Measurements from ENCODE around the gene ZNF438. TPM values are rescaled to one million over a fixed set of nuclear protein-coding genes. Genes with fewer than 3 reads are reported as not detected.

ZNF438 gene
- total and polyA plus RNA-seq, 4 donors = 7.8 to 19.2 (median 10.2) TPM

DNA sequence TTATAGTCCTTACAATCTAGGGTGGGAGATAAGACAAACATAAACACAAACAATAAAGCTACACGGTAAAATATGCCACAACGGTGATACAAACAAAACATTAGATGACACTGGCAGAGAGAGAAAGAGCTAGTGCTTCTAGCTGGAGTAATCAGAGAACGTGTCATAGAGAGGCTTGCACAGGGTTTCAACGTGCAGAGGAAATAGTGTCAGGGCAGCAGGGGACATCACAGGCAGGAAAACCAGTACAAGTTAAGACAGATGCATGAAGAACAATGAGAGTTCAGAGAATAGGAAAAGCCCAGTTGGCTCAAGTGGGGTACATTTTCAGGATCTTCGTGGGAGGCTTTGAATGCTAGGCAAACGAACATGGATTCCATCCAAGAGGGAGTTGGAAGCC is 91.4 kb downstream of the ZNF438 start:
- Histone ChIP-seq H3K27me3 (ENCODE audit: control insufficient read depth in 3 of 3, insufficient read depth in 3 of 3, low read length in 2 of 3) (no peaks in the 10 kb centered on the region), H3K4me1 (ENCODE audit: control insufficient read depth in 5 of 5, insufficient read depth in 5 of 5, low read length in 5 of 5) (peaks cover 0 to 12% (median 9%) of the 10 kb centered on the region in 5 donors), H3K9me3 (ENCODE audit: control insufficient read depth in 4 of 4, insufficient read depth in 3 of 4, low read length in 3 of 4) (no peaks in the 10 kb centered on the region), H3K9ac (ENCODE audit: insufficient read depth in 1 of 2, low read length in 2 of 2) (no peak overlapping the region), H3K4me3 (no peak overlapping the region), H3K36me3 (ENCODE audit: control insufficient read depth in 4 of 4, insufficient read depth in 4 of 4, low read length in 4 of 4) (peaks cover 0 to 5% (median 1%) of the 10 kb centered on the region in 4 donors), H3K27ac (ENCODE audit: low read depth in 1 of 2, low read length in 1 of 2) (no peak overlapping the region)
- ATAC-seq (ENCODE audit: insufficient read depth, low FRiP score) (no peak), DNase-seq (peak; percentile 31 to 70 (median 68))
- TF ChIP-seq, protein P1, sequence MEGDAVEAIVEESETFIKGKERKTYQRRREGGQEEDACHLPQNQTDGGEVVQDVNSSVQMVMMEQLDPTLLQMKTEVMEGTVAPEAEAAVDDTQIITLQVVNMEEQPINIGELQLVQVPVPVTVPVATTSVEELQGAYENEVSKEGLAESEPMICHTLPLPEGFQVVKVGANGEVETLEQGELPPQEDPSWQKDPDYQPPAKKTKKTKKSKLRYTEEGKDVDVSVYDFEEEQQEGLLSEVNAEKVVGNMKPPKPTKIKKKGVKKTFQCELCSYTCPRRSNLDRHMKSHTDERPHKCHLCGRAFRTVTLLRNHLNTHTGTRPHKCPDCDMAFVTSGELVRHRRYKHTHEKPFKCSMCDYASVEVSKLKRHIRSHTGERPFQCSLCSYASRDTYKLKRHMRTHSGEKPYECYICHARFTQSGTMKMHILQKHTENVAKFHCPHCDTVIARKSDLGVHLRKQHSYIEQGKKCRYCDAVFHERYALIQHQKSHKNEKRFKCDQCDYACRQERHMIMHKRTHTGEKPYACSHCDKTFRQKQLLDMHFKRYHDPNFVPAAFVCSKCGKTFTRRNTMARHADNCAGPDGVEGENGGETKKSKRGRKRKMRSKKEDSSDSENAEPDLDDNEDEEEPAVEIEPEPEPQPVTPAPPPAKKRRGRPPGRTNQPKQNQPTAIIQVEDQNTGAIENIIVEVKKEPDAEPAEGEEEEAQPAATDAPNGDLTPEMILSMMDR (IDR thresholded peaks at IDR 0.05; ENCODE audit: control extremely low read depth, extremely low read depth) = no peak
- 52 to 60% methylated on average over 6 of the region's 6 CpGs for WGBS, 2 donors

DNA sequence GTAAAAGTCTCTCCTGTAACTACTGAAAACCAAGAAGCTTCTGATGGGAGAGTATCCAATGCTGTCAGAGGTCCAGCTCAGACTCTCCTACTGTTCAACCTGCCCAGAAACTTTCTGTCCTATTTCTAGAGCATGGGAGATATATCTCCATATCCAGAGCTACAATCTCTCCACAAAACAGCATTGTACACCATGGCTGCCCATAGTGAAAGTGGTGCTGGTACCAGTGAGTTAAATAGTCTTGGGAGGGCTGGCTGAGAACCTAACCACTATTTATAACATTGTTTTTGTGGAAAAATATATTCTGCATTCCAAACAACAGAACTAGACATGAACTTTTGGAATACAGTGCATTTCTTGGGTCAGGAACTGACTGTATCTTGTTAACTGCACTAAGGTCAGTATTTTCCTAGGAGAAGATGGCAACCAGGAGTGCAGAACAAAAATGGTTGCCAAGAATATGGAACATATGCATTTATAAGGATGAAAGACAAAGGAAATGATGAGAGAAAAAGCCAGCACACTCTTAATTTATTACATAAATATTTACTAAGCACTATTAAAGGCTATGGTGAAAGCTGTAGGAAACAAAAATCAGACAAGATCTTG is 91.9 kb downstream of the ZNF438 start:
- Histone ChIP-seq H3K4me1 (ENCODE audit: control insufficient read depth in 5 of 5, insufficient read depth in 5 of 5, low read length in 5 of 5) (peaks cover 0 to 12% (median 9%) of the 10 kb centered on the region in 5 donors), H3K36me3 (ENCODE audit: control insufficient read depth in 4 of 4, insufficient read depth in 4 of 4, low read length in 4 of 4) (peaks cover 0 to 5% (median 1%) of the 10 kb centered on the region in 4 donors), H3K27me3 (ENCODE audit: control insufficient read depth in 3 of 3, insufficient read depth in 3 of 3, low read length in 2 of 3) (no peaks in the 10 kb centered on the region), H3K27ac (ENCODE audit: low read depth in 1 of 2, low read length in 1 of 2) (no peak overlapping the region), H3K9ac (ENCODE audit: insufficient read depth in 1 of 2, low read length in 2 of 2) (no peak overlapping the region), H3K9me3 (ENCODE audit: control insufficient read depth in 4 of 4, insufficient read depth in 3 of 4, low read length in 3 of 4) (no peaks in the 10 kb centered on the region), H3K4me3 (no peak overlapping the region)
- ATAC-seq (ENCODE audit: insufficient read depth, low FRiP score) = no peak
- peak in 1 of 3 donors; percentile 54 for DNase-seq
- TF ChIP-seq, protein P1 (IDR thresholded peaks at IDR 0.05; ENCODE audit: control extremely low read depth, extremely low read depth) = no peak

DNA sequence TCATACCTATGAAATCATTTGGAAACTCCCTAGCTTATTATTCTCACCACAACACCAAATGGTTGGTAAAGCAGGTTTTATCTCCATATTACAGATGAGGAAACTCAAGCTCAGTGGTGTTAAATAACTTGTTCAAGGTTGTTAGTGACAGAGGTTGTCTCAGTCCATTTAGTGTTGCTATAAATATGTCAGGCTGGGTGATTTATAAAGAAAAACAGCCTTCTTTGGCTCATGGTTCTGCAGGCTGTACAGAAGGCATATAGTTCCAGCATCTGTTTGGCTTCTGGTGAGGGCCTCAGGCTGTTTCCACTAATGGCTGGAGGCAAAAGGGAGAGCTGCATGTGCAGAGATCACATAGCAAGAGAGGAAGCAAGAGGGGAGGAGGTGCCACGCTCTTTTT is 96.6 kb downstream of the ZNF438 start:
- Histone ChIP-seq H3K4me1 (ENCODE audit: control insufficient read depth in 5 of 5, insufficient read depth in 5 of 5, low read length in 5 of 5) (peaks cover 0 to 7% (median 6%) of the 10 kb centered on the region in 5 donors), H3K27ac (ENCODE audit: low read depth in 1 of 2, low read length in 1 of 2) (no peak overlapping the region), H3K4me3 (no peak overlapping the region), H3K27me3 (ENCODE audit: control insufficient read depth in 3 of 3, insufficient read depth in 3 of 3, low read length in 2 of 3) (no peaks in the 10 kb centered on the region), H3K36me3 (ENCODE audit: control insufficient read depth in 4 of 4, insufficient read depth in 4 of 4, low read length in 4 of 4) (peaks cover 0 to 7% (median 2%) of the 10 kb centered on the region in 4 donors), H3K9me3 (ENCODE audit: control insufficient read depth in 4 of 4, insufficient read depth in 3 of 4, low read length in 3 of 4) (no peaks in the 10 kb centered on the region), H3K9ac (ENCODE audit: insufficient read depth in 1 of 2, low read length in 2 of 2) (no peak overlapping the region)
- TF ChIP-seq, protein P1 (IDR thresholded peaks at IDR 0.05; ENCODE audit: control extremely low read depth, extremely low read depth) = no peak
- 94 to 95% methylated on average over 1 of the region's 1 CpG for WGBS, 2 donors
- ATAC-seq (ENCODE audit: insufficient read depth, low FRiP score) (no peak), DNase-seq (no peak)

DNA sequence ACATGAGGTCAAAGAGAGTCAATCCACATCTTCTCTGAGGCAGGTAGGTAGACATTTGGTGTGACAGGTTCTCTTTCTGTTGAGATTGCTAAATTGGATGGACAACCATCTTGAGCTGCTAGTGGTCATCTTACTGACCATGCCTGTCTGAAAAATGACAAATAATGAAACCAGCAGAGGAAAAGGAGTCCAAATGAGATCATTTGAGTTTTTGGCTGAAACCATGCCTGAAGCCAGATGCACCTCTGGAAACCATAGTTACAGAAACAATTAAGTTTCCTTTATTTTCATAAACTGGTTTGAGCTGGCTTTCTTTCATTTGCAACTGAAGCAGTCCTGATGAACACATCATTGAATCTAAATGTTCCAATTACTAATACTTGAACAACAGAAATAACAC is 100.6 kb downstream of the ZNF438 start:
- Histone ChIP-seq H3K9ac (ENCODE audit: insufficient read depth in 1 of 2, low read length in 2 of 2) (no peak overlapping the region), H3K9me3 (ENCODE audit: control insufficient read depth in 4 of 4, insufficient read depth in 3 of 4, low read length in 3 of 4) (no peaks in the 10 kb centered on the region), H3K36me3 (ENCODE audit: control insufficient read depth in 4 of 4, insufficient read depth in 4 of 4, low read length in 4 of 4) (peaks cover 0 to 5% (median 2%) of the 10 kb centered on the region in 4 donors), H3K27ac (ENCODE audit: low read depth in 1 of 2, low read length in 1 of 2) (no peak overlapping the region), H3K4me1 (ENCODE audit: control insufficient read depth in 5 of 5, insufficient read depth in 5 of 5, low read length in 5 of 5) (no peaks in the 10 kb centered on the region), H3K4me3 (no peak overlapping the region), H3K27me3 (ENCODE audit: control insufficient read depth in 3 of 3, insufficient read depth in 3 of 3, low read length in 2 of 3) (no peaks in the 10 kb centered on the region)
- no peak for ATAC-seq (ENCODE audit: insufficient read depth, low FRiP score)
- DNase-seq = no peak
- TF ChIP-seq, protein P1 (IDR thresholded peaks at IDR 0.05; ENCODE audit: control extremely low read depth, extremely low read depth) = no peak

Data from lung (tissue), 12 donors.